Keratinocyte (primary cell): Measurements from ENCODE around the gene CLINT1.

Experiments
- CTCF ChIP-seq, 3 experiments: IDR thresholded peaks in 1 of 3; conservative IDR thresholded peaks in 1 of 3; optimal IDR thresholded peaks in 1 of 3; 2 replicates in 2 of 3; 3 replicates in 1 of 3; pipeline versions ENCODE3 to v1.5.1; 2011; ENCODE audit warnings: low read length in 3 of 3, mild to moderate bottlenecking in 3 of 3, moderate library complexity in 2 of 3, control low read depth in 1 of 3, inconsistent platforms in 1 of 3; ENCODE audit not compliant: insufficient read depth in 2 of 3; ENCODE audit errors: extremely low read depth in 1 of 3
- EZH2 ChIP-seq: IDR thresholded peaks from one replicate; pipeline ENCODE4 v1.6.1; 2012; ENCODE audit warnings: inconsistent platforms, mild to moderate bottlenecking, low read length, moderate library complexity

DNA sequence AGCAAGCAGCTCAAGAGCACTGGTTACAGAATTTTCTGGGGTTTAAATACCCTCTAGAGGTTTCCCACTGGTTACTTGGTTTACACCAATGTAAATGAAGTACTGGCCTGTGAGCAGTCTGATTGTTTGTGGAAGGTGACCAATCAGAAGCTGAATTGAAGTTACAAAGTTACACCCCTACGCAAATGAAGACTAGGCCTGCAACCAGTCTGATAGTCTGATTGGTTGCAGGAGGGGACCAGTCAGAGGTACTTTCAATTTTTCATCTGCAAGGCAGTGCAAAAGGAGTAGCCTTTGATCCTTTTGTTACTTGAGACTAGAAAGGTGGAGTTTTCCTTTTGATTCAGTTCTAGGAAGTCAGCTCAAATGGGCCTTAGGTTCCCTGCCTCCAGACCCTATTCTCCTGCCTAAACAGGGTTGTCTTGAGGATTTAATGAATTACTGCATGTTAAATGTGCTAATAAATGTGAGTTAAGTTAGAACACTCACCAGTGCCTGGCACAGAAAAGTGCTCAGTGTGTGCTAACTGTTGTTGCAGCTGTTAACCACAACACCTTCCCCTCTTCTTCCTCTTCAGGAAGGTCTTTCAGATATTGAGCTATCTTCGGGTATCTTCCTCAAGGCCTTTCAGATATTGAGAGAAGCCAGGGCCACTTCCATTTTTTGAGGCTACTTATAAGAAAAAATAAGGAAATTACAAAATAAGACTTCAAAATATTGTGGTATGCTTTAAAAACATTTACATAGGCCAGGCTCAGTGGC lies 32.1 kb upstream of the CLINT1 start:
- TF ChIP-seq CTCF (optimal IDR thresholded peaks at IDR 0.05 in 1 of 3, IDR thresholded peaks at IDR 0.05 in 1 of 3, conservative IDR thresholded peaks at IDR 0.05 in 1 of 3; ENCODE audit: extremely low read depth in 1 of 3, insufficient read depth in 2 of 3, low read length in 3 of 3) = no peak
- TF ChIP-seq EZH2 = no peak
